ENCODE measurements around the gene CRKL.

DNA sequence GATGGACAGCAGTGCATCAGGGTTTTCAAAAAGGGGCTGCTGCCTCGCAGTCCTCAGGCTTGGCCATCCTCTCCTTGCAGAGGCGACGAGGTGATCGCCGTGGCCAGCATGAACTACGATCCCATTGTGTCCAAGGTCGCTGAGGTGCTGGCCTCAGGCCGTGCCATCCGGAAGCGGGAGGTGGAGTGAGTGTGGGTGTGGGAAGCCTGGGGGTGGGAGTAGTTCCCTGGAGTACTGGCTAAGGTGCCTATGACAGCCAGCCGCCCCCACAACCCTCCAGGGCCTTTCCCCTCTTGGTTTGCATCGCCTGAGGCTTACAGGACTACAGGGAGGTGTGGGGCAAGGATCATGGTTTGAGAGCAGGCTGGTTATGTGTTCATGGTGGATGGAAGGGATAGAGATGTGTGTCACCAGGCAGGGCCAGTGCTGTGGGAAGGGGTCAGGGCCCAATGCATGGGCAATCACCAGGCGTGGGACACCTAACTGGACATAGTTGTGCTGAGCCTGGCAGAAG lies 62.8 kb downstream of the CRKL start:
- TF ChIP-seq, protein P1, sequence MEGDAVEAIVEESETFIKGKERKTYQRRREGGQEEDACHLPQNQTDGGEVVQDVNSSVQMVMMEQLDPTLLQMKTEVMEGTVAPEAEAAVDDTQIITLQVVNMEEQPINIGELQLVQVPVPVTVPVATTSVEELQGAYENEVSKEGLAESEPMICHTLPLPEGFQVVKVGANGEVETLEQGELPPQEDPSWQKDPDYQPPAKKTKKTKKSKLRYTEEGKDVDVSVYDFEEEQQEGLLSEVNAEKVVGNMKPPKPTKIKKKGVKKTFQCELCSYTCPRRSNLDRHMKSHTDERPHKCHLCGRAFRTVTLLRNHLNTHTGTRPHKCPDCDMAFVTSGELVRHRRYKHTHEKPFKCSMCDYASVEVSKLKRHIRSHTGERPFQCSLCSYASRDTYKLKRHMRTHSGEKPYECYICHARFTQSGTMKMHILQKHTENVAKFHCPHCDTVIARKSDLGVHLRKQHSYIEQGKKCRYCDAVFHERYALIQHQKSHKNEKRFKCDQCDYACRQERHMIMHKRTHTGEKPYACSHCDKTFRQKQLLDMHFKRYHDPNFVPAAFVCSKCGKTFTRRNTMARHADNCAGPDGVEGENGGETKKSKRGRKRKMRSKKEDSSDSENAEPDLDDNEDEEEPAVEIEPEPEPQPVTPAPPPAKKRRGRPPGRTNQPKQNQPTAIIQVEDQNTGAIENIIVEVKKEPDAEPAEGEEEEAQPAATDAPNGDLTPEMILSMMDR (IDR thresholded peaks at IDR 0.05; ENCODE audit: low read depth, low read length, missing input control) = no peak
- TF ChIP-seq RAD21 (IDR thresholded peaks at IDR 0.05) (no peak), GABPA (IDR thresholded peaks at IDR 0.05 in 1 of 2, conservative IDR thresholded peaks at IDR 0.05 in 1 of 2) (no peak), JUND (IDR thresholded peaks at IDR 0.05) (no peak), RXRA (IDR thresholded peaks at IDR 0.05) (peak in 1 of 2 donors; percentile 36)
- TF ChIP-seq, protein P2, sequence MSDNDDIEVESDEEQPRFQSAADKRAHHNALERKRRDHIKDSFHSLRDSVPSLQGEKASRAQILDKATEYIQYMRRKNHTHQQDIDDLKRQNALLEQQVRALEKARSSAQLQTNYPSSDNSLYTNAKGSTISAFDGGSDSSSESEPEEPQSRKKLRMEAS (IDR thresholded peaks at IDR 0.05) = no peak

Measured in liver (tissue), 3 donors.